Adipose tissue (tissue), 3 donors: ENCODE results near the gene SPEF1. TPM values are rescaled to one million over a fixed set of nuclear protein-coding genes. Genes with fewer than 3 reads are reported as not detected.
"Not testable (repeated sequence)": the region's sequence is repeated elsewhere in the genome, so short reads cannot be mapped to it uniquely, and the experiment has no call there.

Experiments used
- H3K27ac ChIP-seq: one replicate; pipeline ENCODE4 v1.5.1; 2013; ENCODE audit warnings: low read depth, low read length
- WGBS, 3 donors: extraction: QIAGEN DNeasy Blood & Tissue Kit; methylation state at CpG; one replicate each; pipeline ENCODE4 v1.1.7; 2013; 5-methylcytosine and 5-hydroxymethylcytosine counted together
- polyA plus RNA-seq, 3 donors: library from polyadenylated mRNA; stranded (reverse); fragments of 200-250 nt; gene quantifications; one replicate each; pipeline ENCODE4 v1.2.3, GENCODE V29; 2013
- donor health status: healthy with polysubstance abuse.
- donor health status: Bipolar disorder and iron deficiency.
- donor health status: healthy.

SPEF1 gene
- under 1 TPM in 2 of 3 donors, not detected in 1; 0.09 to 0.71 TPM for polyA plus RNA-seq

DNA sequence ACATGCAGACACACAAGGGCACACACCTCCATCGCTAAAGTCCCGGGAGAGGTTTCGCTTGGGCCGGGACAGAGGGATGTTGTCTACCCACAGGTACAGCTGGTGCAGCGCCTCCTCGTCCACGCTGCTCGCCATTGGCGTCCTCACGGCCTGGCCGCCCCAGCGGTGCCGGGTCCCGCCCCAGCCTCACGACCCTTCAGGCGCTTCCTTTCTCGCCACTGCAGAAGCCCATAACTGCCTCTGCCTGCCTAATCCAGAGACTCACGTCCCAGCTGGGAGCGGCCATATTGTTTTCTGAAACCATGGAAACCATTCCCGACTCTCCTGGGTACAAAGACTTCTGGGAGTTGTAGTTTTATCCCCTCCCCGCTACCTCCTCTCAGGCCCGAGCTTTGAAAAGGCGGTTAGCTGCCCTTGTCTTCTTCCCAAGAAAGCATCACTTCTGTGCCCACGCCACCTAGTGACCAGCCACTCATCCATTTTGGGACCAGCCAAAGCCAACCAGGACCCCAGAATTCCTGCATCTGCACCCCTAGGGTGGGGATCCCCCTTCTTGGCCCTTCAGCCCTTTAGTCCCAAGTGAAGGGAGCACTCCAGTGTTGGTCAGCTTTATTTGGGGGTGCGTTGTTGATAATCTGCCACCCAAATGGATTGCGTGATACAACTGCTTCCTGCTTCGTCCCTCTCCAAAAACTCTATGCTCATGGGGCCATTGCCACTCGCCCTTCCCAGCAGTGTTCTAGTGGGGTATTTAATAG lies at the start of gene SPEF1:
Gene SPEF1 (minus strand): TSS at position 296 of the 758 bp plus-strand sequence. CDS start 161 bp downstream, at position 135.
- no peak within 1 kb of the TSS for H3K27ac ChIP-seq
- 13 to 17% (median 14%) methylated on average over 28 of the region's 28 CpGs for WGBS, 3 donors

DNA sequence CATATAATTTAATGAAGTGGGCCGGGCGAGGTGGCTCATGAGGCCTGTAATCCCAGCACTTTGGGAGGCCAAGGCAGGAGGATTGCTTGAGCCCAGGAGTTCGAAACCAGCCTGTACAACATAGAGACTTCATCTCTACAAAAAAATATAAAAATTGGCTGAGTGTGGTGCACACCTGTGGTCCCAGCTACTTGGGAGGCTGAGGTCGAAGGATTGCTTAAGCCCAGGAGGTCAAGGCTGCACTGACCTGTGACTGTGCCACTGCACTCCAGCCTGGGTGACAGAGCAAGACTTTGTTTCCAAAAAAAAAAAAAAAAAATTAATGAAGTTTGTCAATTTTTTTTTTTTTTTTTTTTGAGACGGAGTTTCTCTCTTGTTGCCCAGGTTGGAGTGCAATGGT lies 48.6 kb upstream of the SPEF1 start:
- not testable (repeated sequence) for H3K27ac ChIP-seq
- 88 to 100% (median 88%) methylated on average over 5 of the region's 5 CpGs for WGBS, 3 donors

DNA sequence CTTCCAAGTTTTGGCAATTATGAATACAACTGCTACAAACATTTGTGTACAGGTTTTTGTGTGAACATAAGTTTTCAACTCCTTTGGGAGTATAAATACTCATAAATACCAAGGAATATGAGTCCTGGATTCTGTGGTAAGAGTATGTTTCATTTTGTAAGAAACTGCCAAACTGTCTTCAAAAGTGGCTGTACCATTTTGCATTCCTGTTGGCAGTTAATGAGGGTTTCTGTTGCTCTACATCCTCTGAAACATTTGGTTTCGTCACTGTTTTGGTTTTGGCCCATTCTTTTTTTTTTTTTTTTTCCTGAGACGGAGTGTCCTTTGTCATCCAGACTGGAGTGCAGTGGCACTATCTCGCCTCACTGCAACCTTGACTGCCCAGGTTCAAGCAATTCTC lies 47.5 kb upstream of the SPEF1 start:
- no peak overlapping the region for H3K27ac ChIP-seq
- 64 to 94% (median 84%) methylated on average over 3 of the region's 3 CpGs for WGBS, 3 donors

DNA sequence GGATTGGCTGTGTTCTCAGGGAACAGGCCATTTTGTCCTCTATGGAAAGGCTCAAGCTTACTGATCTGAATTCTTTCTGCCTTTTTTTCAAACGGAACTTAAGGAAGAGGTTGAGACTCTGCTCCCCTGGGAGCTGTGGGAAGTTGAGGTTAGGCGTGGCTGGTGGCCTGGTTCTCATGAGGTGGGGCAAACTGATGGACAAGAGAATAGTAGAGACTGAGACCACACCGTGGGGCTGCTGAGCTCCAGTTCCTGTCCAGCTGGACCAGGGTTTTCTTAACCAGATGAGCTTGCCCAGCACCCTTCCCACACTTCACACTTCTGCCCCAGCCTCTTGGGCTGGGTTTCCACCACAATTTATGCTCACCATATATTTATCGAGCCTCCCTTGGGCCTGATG lies 45.2 kb upstream of the SPEF1 start:
- no peak overlapping the region for H3K27ac ChIP-seq
- 51 to 88% (median 59%) methylated on average over 4 of the region's 4 CpGs for WGBS, 3 donors

DNA sequence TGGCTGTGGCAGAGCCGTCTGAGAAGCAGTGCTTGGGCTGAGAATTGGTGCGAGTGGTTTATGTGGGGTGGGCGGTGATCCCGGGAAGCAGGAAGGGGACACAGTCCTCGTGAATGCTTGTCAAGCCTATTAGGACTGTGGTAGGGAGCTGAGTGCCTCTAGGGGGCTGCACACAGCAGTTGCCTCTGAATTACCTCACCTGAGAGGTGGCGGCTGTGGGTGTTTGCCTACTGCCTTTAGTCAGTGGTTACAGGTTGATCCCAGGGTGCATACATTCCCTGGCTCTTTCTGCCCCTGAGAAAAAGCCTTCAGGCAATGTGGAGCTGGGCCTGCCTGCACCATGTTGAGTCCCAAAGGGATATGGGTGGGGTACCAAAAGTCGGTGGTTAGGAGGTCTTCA lies 44.3 kb upstream of the SPEF1 start:
- WGBS, 3 donors, result 80 to 84% (median 84%) methylated on average over 7 of the region's 7 CpGs
- H3K27ac ChIP-seq, result no peak overlapping the region

DNA sequence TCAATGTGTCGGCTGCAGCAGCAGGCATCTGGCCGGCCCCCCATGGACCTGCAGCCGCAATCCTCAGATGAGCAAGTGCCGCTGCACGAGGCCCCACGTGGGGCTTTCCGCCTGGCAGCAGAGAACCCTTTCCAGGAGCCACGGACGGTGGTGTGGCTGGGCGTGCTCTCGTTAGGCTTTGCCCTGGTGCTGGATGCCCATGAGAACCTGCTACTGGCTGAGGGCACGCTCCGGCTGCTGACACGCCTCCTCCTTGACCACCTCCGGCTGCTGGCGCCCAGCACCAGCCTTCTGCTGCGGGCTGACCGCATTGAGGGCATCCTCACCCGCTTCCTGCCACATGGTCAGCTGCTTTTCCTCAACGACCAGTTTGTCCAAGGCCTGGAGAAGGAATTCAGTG lies 42.6 kb upstream of the SPEF1 start:
- WGBS, 3 donors, result 90 to 93% (median 90%) methylated on average over 20 of the region's 20 CpGs
- H3K27ac ChIP-seq, result no peak overlapping the region

DNA sequence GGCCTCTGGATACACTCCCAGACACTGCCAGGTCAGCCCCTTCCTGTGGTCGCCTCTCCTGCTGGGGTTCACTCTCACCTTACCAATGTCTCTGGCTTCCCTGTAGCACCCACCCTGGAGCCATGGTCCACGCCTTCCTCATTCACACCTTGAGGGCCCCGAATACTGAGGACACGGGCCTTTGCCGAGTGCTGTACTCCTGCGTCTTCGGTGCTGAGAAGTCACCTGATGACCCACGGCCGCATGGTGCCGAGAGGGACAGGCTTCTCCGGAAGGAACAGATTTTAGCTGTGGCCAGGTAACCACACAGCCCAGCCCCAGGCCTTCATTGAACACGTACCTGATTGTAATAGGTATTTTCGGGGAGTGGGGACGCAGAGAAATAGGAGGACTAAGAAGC lies 40.7 kb upstream of the SPEF1 start:
- no peak overlapping the region for H3K27ac ChIP-seq
- 93 to 95% (median 93%) methylated on average over 14 of the region's 14 CpGs for WGBS, 3 donors

DNA sequence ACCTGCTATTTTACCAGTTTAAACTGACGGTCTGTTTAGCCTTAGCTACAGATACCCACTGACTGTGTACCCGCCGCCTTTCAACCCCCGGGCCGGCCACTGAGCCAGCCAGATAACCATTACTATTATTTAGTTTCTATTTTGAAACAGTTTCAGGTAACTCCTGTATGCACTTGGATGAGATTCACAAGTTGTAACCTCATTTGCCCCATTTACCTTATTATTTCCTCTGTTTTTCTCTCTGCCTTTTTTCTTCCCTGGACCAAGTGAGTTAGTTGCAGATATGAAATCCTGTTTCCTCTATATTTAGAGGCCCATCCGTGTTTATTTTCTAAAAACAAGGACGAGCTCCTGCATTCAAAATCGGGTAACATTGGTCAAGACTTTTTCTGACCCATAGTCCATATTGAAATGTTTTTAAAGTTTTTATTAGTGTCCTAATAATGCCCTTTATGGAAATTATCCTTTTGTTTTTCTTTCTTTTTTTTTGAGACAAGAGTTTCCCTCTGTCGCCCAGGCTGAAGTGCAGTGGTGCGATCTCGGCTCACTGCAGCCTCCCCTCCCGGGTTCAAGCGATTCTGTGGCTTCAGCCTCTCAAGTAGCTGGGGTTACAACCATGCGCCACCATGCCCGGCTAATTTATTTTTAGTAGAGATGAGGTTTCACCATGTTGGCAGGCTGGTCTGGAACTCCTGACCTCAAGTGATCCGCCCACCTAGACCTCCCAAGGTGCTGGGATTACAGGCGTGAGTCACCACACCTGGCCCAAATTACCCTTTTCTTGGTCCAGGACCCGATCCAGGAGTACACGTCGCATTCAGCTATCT lies 39.9 kb upstream of the SPEF1 start:
- peak overlapping the region; percentile 76 for H3K27ac ChIP-seq
- WGBS, 3 donors, result 38 to 46% (median 46%) methylated on average over 20 of the region's 20 CpGs

- peak within 1 kb of the TSS; percentile 76 for H3K27ac ChIP-seq
- 0% methylated on average over 92 to 96 of the region's 96 CpGs for WGBS, 3 donors
Observed at GRCh38 chr20:3820048-3820900, 39.0 kb upstream of the SPEF1 start, which contains the start of gene AP5S1. TSS of gene AP5S1 (plus strand) at chr20:3820547. CDS start at chr20:3822118, 1,571 bp downstream.

- WGBS, 3 donors, result 56 to 69% (median 59%) methylated on average over 19 to 20 of the region's 20 CpGs
- no peak overlapping the region for H3K27ac ChIP-seq
Observed at GRCh38 chr20:3819411-3820047, 38.3 kb upstream of the SPEF1 start.

GRCh38 chr20:3818155-3819151 lies 37.2 kb upstream of the SPEF1 start:
- WGBS, 3 donors, result 62 to 82% (median 79%) methylated on average over 8 of the region's 8 CpGs
- H3K27ac ChIP-seq, result no peak overlapping the region

DNA sequence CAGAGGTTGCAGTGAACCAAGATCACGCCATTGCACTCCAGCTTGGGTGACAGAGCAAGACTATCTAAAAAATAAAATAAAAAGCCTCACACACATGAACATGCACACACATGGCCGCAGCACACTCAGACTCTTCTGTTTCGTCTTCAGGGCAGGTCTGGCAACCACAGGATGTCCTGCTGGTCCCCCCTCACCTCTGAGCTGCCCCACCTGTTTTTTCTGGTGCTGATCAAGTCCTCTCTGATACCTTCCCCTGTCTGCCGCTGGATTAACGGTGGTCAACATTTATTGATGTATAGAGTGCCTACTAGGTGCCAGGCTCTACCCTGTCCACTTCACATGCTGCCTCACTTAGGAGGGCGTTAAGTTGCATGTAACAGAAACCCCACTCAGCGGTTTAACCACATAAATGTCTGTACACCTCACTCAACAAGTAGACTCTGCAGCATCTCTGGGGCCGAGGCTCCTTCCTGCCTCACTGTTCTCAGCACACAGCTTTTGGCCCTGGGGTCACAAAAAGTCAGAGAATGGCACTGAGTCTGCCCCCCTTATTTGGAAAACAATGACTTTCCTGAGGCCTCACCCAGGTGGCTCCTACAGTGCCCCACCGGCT lies 34.6 kb upstream of the SPEF1 start:
- no peak overlapping the region for H3K27ac ChIP-seq
- 74 to 78% (median 75%) methylated on average over 9 of the region's 9 CpGs for WGBS, 3 donors

GRCh38 chr20:3814928-3815495 lies 33.8 kb upstream of the SPEF1 start:
- WGBS, 3 donors, result 82 to 91% (median 82%) methylated on average over 7 of the region's 7 CpGs
- no peak overlapping the region for H3K27ac ChIP-seq

DNA sequence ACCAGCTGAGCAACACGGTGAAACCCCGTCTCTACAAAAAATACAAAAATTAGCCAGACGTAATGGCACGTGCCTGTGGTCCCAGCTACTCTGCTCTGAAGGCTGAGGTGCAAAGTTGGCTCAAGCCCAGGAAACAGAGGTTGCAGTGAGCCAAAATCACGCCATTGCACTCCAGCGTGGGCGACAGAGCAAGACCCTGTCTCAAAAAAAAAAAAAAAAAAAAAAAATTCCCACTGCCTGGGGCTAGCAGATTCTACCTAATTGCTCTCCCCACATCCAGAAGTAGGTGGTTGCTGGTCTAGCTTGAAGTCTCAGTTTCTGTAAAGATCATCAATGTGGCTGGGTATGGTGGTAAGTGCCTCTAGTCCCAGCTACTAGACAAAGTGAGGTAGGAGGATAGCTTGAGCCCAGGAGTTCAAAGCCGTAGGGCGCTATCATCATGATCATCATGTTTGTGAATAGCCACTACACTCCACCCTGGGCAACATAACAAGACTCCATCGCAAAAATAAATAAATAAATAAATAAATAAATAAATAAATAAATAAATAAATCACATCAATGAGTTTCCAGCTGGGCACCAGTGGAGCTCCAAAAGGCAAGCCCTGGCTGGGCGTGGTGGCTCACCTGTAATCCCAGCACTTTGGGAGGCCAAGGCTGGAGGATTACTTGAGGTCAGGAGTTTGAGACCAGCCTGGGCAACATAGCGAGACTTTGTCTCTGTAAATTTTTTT lies 32.8 kb upstream of the SPEF1 start:
- H3K27ac ChIP-seq, result no peak overlapping the region
- 57 to 90% (median 88%) methylated on average over 11 to 12 of the region's 12 CpGs for WGBS, 3 donors

DNA sequence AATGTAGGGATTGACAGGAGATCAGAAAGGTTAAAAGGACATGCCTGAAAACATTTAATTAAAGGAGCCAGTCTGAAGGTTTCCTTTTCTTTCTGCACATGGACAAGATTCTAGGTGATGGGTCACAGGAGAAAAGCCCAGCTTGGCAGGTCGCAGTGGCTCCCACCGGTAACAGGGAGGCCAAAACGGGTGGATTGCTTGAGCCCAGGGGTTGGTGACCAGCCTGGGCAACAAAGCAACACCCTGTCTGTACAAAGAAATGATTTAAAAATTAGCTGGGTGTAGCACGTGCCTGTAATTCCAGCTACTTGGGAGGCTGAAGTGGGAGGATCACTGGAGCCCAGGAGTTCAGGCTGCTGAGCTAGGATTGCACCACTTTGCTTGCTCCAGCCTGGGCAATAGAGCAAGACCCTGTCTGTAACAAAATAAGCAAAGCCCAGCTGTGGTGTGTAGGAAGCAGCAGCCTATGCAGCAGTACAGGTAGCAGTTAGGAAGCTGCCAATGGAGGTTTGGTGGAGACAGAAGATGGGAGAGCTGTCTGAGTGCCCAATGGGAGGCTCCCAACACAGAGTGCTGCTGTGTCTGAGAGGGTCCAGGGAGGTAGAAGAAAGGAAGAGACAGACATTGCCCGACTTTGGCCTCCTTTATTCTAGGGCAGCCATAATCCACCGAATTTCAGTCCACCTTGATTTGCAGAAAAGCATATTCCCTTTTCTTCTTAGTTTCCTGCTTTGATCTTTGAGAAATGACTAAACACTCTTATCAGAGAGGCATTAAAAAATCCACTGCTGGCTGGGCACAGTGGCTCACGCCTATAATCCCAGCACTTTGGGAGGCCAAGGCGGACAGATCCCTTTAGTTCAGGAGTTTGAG lies 32.0 kb upstream of the SPEF1 start:
- no peak overlapping the region for H3K27ac ChIP-seq
- WGBS, 3 donors, result 62 to 64% (median 62%) methylated on average over 8 of the region's 8 CpGs
